BLaER1 treated with 17β-estradiol and CSF1 and Interleukin-3, amounts not matched to agents 10 nM and 100 nM (cell line): Measurements from ENCODE around the gene UBE2M.

Source experiments
- H3K27ac ChIP-seq, 11 experiments: shearing (Covaris generic); formaldehyde crosslinking; 2 replicates each; pipeline ENCODE4 v1.8.1; 2022
- H3K27me3 ChIP-seq, 11 experiments: shearing (Covaris generic); formaldehyde crosslinking; 2 replicates each; pipeline ENCODE4 v1.8.1; 2022
- H3K36me3 ChIP-seq, 11 experiments: shearing (Covaris generic); formaldehyde crosslinking; 2 replicates each; pipeline ENCODE4 v1.8.1; 2022
- H3K4me1 ChIP-seq, 10 experiments: shearing (Covaris generic); formaldehyde crosslinking; 2 replicates each; pipeline ENCODE4 v1.8.1; 2022
- H3K4me2 ChIP-seq, 11 experiments: shearing (Covaris generic); formaldehyde crosslinking; 2 replicates each; pipeline ENCODE4 v1.8.1; 2022
- H3K4me3 ChIP-seq, 10 experiments: shearing (Covaris generic); formaldehyde crosslinking; 2 replicates each; pipeline ENCODE4 v1.8.1; 2022
- H3K9ac ChIP-seq, 11 experiments: shearing (Covaris generic); formaldehyde crosslinking; 2 replicates each; pipeline ENCODE4 v1.8.1; 2022
- H3K9me3 ChIP-seq, 11 experiments: shearing (Covaris generic); formaldehyde crosslinking; replicated peaks in 1 of 11; 2 replicates each; pipeline ENCODE4 v1.8.1; 2022
- H4K20me1 ChIP-seq, 11 experiments: shearing (Covaris generic); formaldehyde crosslinking; 2 replicates each; pipeline ENCODE4 v1.8.1; 2022
- Cebpa-rat ChIP-seq, 11 experiments: shearing (Covaris generic); IDR thresholded peaks; 2 replicates each; pipeline ENCODE4 v1.8.1; 2022

UBE2M gene

GRCh38 chr19:58549664-58550361 is 8.6 kb downstream of the UBE2M start:
- Histone ChIP-seq H3K9ac (0 out of 22 replicates have a peak overlapping the region, but pooled peaks of 1 of the 11 experiments have one; percentile 10), H3K4me3 (no peak overlapping the region), H3K27me3 (peaks cover 0 to 4% (median 0%) of the 10 kb centered on the region in 11 experiments; a peak in 2 of 22 replicates), H3K9me3 (peaks cover 0 to 5% (median 0%) of the 10 kb centered on the region in 11 experiments; a peak in 4 of 22 replicates), H3K27ac (no peak overlapping the region), H3K4me2 (peak overlapping the region in 1 of 11 experiments; percentile 20; a peak in 1 of 22 replicates), H4K20me1 (peaks cover 65 to 97% (median 87%) of the 10 kb centered on the region in 11 experiments), H3K36me3 (peaks cover 74 to 94% (median 87%) of the 10 kb centered on the region in 11 experiments), H3K4me1 (peaks cover 35 to 81% (median 48%) of the 10 kb centered on the region in 10 experiments)
- TF ChIP-seq Cebpa-rat (IDR thresholded peaks at IDR 0.05): no peak

GRCh38 chr19:58548859-58549663 is 9.3 kb downstream of the UBE2M start:
- H3K9me3 ChIP-seq: peaks cover 0 to 6% (median 0%) of the 10 kb centered on the region in 11 experiments; a peak in 4 of 22 replicates
- H3K9ac ChIP-seq: peak overlapping the region in 2 of 11 experiments; percentile 2 to 33; a peak in 1 of 22 replicates
- no peak overlapping the region; a peak in 1 of 20 replicates for H3K4me3 ChIP-seq
- TF ChIP-seq Cebpa-rat (IDR thresholded peaks at IDR 0.05): no peak
- no peak overlapping the region for H3K27ac ChIP-seq
- H3K4me2 ChIP-seq: peak overlapping the region in 3 of 11 experiments; percentile 10 to 20 (median 11); a peak in 2 of 22 replicates
- peaks cover 74 to 93% (median 87%) of the 10 kb centered on the region in 11 experiments for H3K36me3 ChIP-seq
- H3K4me1 ChIP-seq: peaks cover 31 to 77% (median 43%) of the 10 kb centered on the region in 10 experiments
- H4K20me1 ChIP-seq: peaks cover 67 to 96% (median 91%) of the 10 kb centered on the region in 11 experiments
- peaks cover 0 to 4% (median 0%) of the 10 kb centered on the region in 11 experiments; a peak in 2 of 22 replicates for H3K27me3 ChIP-seq

GRCh38 chr19:58547323-58548312 is 10.8 kb downstream of the UBE2M start:
- Histone ChIP-seq H3K9ac (peak overlapping the region; percentile 19 to 61 (median 43); a peak in 15 of 22 replicates), H3K27ac (no peak overlapping the region), H3K9me3 (peaks cover 0 to 6% (median 0%) of the 10 kb centered on the region in 11 experiments; a peak in 4 of 22 replicates), H3K27me3 (peaks cover 0 to 4% (median 0%) of the 10 kb centered on the region in 11 experiments; a peak in 2 of 22 replicates), H3K4me3 (peak overlapping the region in 5 of 10 experiments; percentile 14 to 100 (median 31); a peak in 4 of 20 replicates), H3K4me1 (peaks cover 25 to 73% (median 40%) of the 10 kb centered on the region in 10 experiments), H3K4me2 (peak overlapping the region; percentile 36 to 100 (median 88); a peak in 20 of 22 replicates), H4K20me1 (peaks cover 67 to 83% (median 82%) of the 10 kb centered on the region in 11 experiments), H3K36me3 (peaks cover 64 to 79% (median 76%) of the 10 kb centered on the region in 11 experiments)
- TF ChIP-seq Cebpa-rat (IDR thresholded peaks at IDR 0.05): no peak

- Histone ChIP-seq H3K36me3 (peaks cover 48 to 64% (median 61%) of the 10 kb centered on the region in 11 experiments), H4K20me1 (peaks cover 62 to 68% (median 66%) of the 10 kb centered on the region in 11 experiments), H3K9ac (peak overlapping the region; percentile 89 to 100 (median 96)), H3K4me3 (peak overlapping the region; percentile 90 to 100 (median 100)), H3K27me3 (peaks cover 0 to 4% (median 0%) of the 10 kb centered on the region in 11 experiments; a peak in 2 of 22 replicates), H3K4me1 (peaks cover 25 to 63% (median 42%) of the 10 kb centered on the region in 10 experiments), H3K9me3 (peaks cover 0 to 6% (median 0%) of the 10 kb centered on the region in 11 experiments; a peak in 4 of 22 replicates), H3K4me2 (peak overlapping the region; percentile 88 to 100 (median 98)), H3K27ac (peak overlapping the region in 10 of 11 experiments; percentile 88 to 99 (median 97); a peak in 18 of 22 replicates)
- no peak for TF ChIP-seq Cebpa-rat (IDR thresholded peaks at IDR 0.05)
Measured at GRCh38 chr19:58546019-58546530, 12.3 kb downstream of the UBE2M start.

GRCh38 chr19:58545286-58546018 is 13.0 kb downstream of the UBE2M start:
- Histone ChIP-seq H3K4me1 (peaks cover 25 to 59% (median 42%) of the 10 kb centered on the region in 10 experiments), H3K9ac (peak overlapping the region; percentile 89 to 100 (median 96)), H3K4me2 (peak overlapping the region; percentile 88 to 100 (median 98)), H3K4me3 (peak overlapping the region; percentile 90 to 100 (median 100)), H4K20me1 (peaks cover 56 to 61% (median 60%) of the 10 kb centered on the region in 11 experiments), H3K9me3 (peaks cover 0 to 6% (median 0%) of the 10 kb centered on the region in 11 experiments; a peak in 4 of 22 replicates), H3K36me3 (peaks cover 42 to 58% (median 55%) of the 10 kb centered on the region in 11 experiments), H3K27ac (peak overlapping the region; percentile 88 to 99 (median 96); a peak in 21 of 22 replicates), H3K27me3 (peaks cover 0 to 4% (median 0%) of the 10 kb centered on the region in 11 experiments; a peak in 2 of 22 replicates)
- TF ChIP-seq Cebpa-rat (IDR thresholded peaks at IDR 0.05): no peak

- Histone ChIP-seq H4K20me1 (peaks cover 49 to 54% (median 53%) of the 10 kb centered on the region in 11 experiments), H3K4me1 (peaks cover 25 to 55% (median 38%) of the 10 kb centered on the region in 10 experiments), H3K36me3 (peaks cover 35 to 50% (median 48%) of the 10 kb centered on the region in 11 experiments), H3K27ac (peak overlapping the region; percentile 88 to 99 (median 96)), H3K4me3 (peak overlapping the region; percentile 90 to 100 (median 100)), H3K4me2 (peak overlapping the region; percentile 88 to 100 (median 98)), H3K27me3 (peaks cover 0 to 4% (median 0%) of the 10 kb centered on the region in 11 experiments; a peak in 2 of 22 replicates), H3K9me3 (peaks cover 0 to 6% (median 0%) of the 10 kb centered on the region in 11 experiments; a peak in 4 of 22 replicates), H3K9ac (peak overlapping the region; percentile 89 to 100 (median 96))
- no peak for TF ChIP-seq Cebpa-rat (IDR thresholded peaks at IDR 0.05)
Measured at GRCh38 chr19:58544591-58545285, 13.7 kb downstream of the UBE2M start.
